H1 (cell line): Measurements from ENCODE around the gene VPS72. TPM values are rescaled to one million over a fixed set of nuclear protein-coding genes. Genes with fewer than 3 reads are reported as not detected.
A peak's percentile ranks its signal among the peaks of the same experiment; 100 is the strongest.

Experiments used
- BCL11A ChIP-seq, 2 experiments: IDR thresholded peaks; one replicate each; pipeline ENCODE4 v1.6.1; 2011; ENCODE audit warnings: low read depth in 2 of 2, low read length in 2 of 2, mild to moderate bottlenecking in 2 of 2
- CBX5 ChIP-seq: fragments of 300-800, 300-1000 bp; sonication (generic); IDR thresholded peaks from 2 replicates; pipeline ENCODE4 v1.7.1; 2016; ENCODE audit warnings: antibody characterized with exemption, low read length, low read depth
- CTBP2 ChIP-seq: IDR thresholded peaks from 2 replicates; pipeline ENCODE4 v1.7.0; 2011; ENCODE audit warnings: borderline replicate concordance, mild to moderate bottlenecking, moderate library complexity, mixed read lengths, low read length; ENCODE audit not compliant: insufficient read depth, insufficient read length
- KDM5A ChIP-seq: fragments of 200-600 bp; IDR thresholded peaks from 2 replicates; pipeline ENCODE4 v1.7.1; 2012; ENCODE audit warnings: mild to moderate bottlenecking, low read length, inconsistent platforms, mixed read lengths
- SIN3A ChIP-seq, 2 experiments: IDR thresholded peaks in 1 of 2; conservative IDR thresholded peaks in 1 of 2; 2 replicates each; pipeline ENCODE4 v1.6.1; 2011 to 2012; ENCODE audit warnings: low read length in 2 of 2, improper control_type of control experiment in 1 of 2, low read depth in 1 of 2, mild to moderate bottlenecking in 1 of 2
- SP4 ChIP-seq: IDR thresholded peaks from 2 replicates; pipeline ENCODE4 v1.6.1; 2012; ENCODE audit warnings: low read length, inconsistent platforms
- polyA plus RNA-seq, 7 experiments: library from polyadenylated mRNA; depleted of rRNA in 3 of 7; stranded (reverse) in 5 of 7; unstranded in 2 of 7; fragments of >200 nt in 5 of 7; fragments of 200-250 nt in 2 of 7; gene quantifications; 1 replicate in 5 of 7; 2 replicates in 1 of 7; 4 replicates in 1 of 7; pipeline versions ENCODE4 v1.2.1 to v1.2.3, GENCODE V29; 2011 to 2013; ENCODE audit warnings: missing spikeins in 2 of 7, mixed read lengths in 2 of 7
- total RNA-seq: library from RNA; stranded (reverse); fragmentation: NEBNext Ultra II Directional; extraction: Animal tissue kit (Norgen Biotek cat#: 25700); gene quantifications from 2 replicates; pipeline ENCODE4 v1.2.1, GENCODE V29; 2021
- TF ChIP-seq, protein P1 (sequence below): fragments of 300-600 bp; sonication (generic); IDR thresholded peaks from 2 replicates; pipeline ENCODE4 v1.7.1; 2012; ENCODE audit warnings: low read length, moderate library complexity, mild to moderate bottlenecking, inconsistent platforms; ENCODE audit not compliant: insufficient replicate concordance
- TF ChIP-seq, protein P2 (sequence below): IDR thresholded peaks from 2 replicates; pipeline ENCODE4 v1.6.1; 2012; ENCODE audit warnings: inconsistent platforms

Gene VPS72
- total and polyA plus RNA-seq, 2 of the 8 experiments (the other 6 are each of a cell fraction or from before 2014, with no cell fraction given): 86.6 to 121 TPM

DNA sequence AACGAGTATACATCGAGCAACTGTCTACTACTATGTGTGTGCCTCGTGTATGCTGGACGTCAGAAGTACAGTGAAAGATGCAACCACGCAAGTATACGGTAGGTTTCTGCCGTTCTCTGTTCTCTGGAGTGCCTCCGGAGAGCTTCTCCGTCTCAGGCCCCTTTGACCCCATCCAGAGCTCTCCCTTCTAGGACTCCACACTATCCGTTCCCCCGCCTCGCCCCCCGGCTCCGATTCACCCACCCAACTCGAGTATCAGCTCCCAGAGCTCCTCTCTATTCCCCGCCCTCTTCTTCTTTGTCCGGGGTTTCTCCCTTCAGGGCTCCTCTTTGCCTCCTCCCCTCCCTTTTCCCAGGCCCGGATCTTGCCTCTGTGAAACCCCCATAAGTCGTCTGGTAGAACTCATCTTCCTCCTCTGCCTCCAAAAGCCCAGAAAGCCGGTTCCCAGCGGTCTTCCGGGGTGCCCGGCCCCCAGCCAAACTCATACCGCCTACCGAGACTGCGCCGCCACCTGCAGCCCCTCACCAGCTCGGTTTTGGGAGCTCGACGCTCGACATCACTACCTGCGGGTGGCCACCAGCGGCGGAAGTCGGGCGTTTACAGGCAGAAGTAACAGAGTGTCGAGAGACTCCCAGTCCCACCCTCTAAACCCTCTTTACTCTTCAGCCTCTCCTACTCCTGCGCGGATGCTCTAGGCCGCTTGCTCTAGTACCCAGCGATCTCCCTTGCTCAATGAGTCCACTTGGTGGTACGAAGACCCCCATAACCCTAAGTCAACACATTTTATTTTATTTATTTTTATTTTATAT, at the start of gene VPS72 (continued):
- TF ChIP-seq, protein P1, sequence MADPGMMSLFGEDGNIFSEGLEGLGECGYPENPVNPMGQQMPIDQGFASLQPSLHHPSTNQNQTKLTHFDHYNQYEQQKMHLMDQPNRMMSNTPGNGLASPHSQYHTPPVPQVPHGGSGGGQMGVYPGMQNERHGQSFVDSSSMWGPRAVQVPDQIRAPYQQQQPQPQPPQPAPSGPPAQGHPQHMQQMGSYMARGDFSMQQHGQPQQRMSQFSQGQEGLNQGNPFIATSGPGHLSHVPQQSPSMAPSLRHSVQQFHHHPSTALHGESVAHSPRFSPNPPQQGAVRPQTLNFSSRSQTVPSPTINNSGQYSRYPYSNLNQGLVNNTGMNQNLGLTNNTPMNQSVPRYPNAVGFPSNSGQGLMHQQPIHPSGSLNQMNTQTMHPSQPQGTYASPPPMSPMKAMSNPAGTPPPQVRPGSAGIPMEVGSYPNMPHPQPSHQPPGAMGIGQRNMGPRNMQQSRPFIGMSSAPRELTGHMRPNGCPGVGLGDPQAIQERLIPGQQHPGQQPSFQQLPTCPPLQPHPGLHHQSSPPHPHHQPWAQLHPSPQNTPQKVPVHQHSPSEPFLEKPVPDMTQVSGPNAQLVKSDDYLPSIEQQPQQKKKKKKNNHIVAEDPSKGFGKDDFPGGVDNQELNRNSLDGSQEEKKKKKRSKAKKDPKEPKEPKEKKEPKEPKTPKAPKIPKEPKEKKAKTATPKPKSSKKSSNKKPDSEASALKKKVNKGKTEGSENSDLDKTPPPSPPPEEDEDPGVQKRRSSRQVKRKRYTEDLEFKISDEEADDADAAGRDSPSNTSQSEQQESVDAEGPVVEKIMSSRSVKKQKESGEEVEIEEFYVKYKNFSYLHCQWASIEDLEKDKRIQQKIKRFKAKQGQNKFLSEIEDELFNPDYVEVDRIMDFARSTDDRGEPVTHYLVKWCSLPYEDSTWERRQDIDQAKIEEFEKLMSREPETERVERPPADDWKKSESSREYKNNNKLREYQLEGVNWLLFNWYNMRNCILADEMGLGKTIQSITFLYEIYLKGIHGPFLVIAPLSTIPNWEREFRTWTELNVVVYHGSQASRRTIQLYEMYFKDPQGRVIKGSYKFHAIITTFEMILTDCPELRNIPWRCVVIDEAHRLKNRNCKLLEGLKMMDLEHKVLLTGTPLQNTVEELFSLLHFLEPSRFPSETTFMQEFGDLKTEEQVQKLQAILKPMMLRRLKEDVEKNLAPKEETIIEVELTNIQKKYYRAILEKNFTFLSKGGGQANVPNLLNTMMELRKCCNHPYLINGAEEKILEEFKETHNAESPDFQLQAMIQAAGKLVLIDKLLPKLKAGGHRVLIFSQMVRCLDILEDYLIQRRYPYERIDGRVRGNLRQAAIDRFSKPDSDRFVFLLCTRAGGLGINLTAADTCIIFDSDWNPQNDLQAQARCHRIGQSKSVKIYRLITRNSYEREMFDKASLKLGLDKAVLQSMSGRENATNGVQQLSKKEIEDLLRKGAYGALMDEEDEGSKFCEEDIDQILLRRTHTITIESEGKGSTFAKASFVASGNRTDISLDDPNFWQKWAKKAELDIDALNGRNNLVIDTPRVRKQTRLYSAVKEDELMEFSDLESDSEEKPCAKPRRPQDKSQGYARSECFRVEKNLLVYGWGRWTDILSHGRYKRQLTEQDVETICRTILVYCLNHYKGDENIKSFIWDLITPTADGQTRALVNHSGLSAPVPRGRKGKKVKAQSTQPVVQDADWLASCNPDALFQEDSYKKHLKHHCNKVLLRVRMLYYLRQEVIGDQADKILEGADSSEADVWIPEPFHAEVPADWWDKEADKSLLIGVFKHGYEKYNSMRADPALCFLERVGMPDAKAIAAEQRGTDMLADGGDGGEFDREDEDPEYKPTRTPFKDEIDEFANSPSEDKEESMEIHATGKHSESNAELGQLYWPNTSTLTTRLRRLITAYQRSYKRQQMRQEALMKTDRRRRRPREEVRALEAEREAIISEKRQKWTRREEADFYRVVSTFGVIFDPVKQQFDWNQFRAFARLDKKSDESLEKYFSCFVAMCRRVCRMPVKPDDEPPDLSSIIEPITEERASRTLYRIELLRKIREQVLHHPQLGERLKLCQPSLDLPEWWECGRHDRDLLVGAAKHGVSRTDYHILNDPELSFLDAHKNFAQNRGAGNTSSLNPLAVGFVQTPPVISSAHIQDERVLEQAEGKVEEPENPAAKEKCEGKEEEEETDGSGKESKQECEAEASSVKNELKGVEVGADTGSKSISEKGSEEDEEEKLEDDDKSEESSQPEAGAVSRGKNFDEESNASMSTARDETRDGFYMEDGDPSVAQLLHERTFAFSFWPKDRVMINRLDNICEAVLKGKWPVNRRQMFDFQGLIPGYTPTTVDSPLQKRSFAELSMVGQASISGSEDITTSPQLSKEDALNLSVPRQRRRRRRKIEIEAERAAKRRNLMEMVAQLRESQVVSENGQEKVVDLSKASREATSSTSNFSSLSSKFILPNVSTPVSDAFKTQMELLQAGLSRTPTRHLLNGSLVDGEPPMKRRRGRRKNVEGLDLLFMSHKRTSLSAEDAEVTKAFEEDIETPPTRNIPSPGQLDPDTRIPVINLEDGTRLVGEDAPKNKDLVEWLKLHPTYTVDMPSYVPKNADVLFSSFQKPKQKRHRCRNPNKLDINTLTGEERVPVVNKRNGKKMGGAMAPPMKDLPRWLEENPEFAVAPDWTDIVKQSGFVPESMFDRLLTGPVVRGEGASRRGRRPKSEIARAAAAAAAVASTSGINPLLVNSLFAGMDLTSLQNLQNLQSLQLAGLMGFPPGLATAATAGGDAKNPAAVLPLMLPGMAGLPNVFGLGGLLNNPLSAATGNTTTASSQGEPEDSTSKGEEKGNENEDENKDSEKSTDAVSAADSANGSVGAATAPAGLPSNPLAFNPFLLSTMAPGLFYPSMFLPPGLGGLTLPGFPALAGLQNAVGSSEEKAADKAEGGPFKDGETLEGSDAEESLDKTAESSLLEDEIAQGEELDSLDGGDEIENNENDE: no peak
- no peak for TF ChIP-seq BCL11A (IDR thresholded peaks at IDR 0.05; ENCODE audit: low read depth in 2 of 2, low read length in 2 of 2)
- TF ChIP-seq, protein P2, sequence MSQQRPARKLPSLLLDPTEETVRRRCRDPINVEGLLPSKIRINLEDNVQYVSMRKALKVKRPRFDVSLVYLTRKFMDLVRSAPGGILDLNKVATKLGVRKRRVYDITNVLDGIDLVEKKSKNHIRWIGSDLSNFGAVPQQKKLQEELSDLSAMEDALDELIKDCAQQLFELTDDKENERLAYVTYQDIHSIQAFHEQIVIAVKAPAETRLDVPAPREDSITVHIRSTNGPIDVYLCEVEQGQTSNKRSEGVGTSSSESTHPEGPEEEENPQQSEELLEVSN: 0 out of 2 replicates have a peak, but pooled peaks have one; percentile 43
- TF ChIP-seq CTBP2: no peak
- 0 out of 2 replicates have a peak, but pooled peaks have one; percentile 70 for TF ChIP-seq SP4
- no peak; the same call in 1 of the 2 replicates for TF ChIP-seq KDM5A
- TF ChIP-seq CBX5: no peak
- peak; percentile 81 to 95 for TF ChIP-seq SIN3A (conservative IDR thresholded peaks at IDR 0.05 in 1 of 2, IDR thresholded peaks at IDR 0.05 in 1 of 2; ENCODE audit: low read depth in 1 of 2, low read length in 2 of 2)
